HG02588 (cell line): ENCODE results near the gene NYAP2.

Experiments used
- ATAC-seq: cut with Tn5 transposase; IDR thresholded peaks from one replicate; pipeline ENCODE4 v1.9.1; 2021; ENCODE audit warnings: mild to moderate bottlenecking, moderate library complexity; ENCODE audit not compliant: unreplicated experiment

NYAP2 gene

DNA sequence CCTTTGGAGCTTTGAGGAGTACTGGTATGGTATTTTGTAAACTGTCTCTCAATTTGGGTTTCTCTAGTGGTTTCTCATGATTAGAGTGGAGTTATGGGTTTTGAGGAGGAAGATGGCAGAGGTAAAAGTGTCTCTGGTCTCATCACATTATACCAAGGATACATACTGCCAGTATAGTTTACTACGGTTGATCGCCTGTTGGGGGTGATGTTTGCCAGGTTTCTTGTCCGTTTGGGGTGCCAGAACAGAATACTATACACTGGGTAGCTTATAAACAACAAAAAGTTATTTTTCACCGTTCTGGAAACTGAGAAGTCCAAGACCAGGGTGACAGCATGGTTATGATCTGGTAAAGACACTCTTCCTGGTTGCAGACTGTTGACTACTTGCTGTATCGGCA is 293.7 kb downstream of the NYAP2 start:
- ATAC-seq, result no peak

DNA sequence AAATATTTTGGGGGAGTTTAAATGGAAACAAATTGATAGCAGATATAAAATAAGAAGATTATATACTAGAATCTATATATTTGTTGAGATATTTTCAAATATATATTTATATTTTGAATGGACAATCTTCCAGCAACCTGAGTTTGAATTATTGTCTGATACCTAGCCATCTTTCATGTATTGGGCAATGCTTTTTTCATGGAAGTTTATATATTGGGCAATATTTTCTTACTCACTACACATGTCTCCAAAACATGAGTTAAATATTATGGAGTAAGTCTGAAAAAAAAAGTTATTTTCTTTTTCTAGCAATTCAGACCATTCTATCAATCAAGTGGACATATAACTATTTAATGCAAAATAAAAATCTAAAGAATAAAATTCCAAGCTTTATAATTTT is 295.2 kb downstream of the NYAP2 start:
- no peak for ATAC-seq

DNA sequence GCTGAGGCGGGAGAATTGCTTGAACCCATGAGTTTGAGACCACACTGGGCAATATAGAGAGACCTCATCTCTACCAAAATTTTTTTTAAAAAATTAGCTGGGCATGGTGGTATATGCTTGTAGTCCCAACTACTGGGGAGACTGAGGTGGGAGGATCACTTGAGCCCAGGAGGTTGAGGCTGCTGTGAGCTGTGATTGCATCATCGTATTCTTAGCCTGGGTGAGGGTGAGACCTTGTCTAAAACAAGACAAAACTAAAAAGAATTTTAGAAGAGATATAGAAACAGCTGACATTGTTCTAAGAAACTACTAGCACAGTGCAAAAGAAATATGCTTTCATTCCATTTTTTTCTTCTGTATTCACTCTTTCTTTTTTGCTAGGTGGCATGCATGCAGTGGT is 298.4 kb downstream of the NYAP2 start:
- ATAC-seq, result no peak
